Keratinocyte (primary cell): Measurements from ENCODE around the gene DCP2.

Experiments used
- EZH2 ChIP-seq: IDR thresholded peaks from one replicate; pipeline ENCODE4 v1.6.1; 2012; ENCODE audit warnings: inconsistent platforms, mild to moderate bottlenecking, low read length, moderate library complexity
- TF ChIP-seq, protein P1 (sequence below), 3 experiments: IDR thresholded peaks in 1 of 3; conservative IDR thresholded peaks in 1 of 3; optimal IDR thresholded peaks in 1 of 3; 2 replicates in 2 of 3; 3 replicates in 1 of 3; pipeline versions ENCODE3 to v1.5.1; 2011; ENCODE audit warnings: low read length in 3 of 3, mild to moderate bottlenecking in 3 of 3, moderate library complexity in 2 of 3, control low read depth in 1 of 3, inconsistent platforms in 1 of 3; ENCODE audit not compliant: insufficient read depth in 2 of 3; ENCODE audit errors: extremely low read depth in 1 of 3

DNA sequence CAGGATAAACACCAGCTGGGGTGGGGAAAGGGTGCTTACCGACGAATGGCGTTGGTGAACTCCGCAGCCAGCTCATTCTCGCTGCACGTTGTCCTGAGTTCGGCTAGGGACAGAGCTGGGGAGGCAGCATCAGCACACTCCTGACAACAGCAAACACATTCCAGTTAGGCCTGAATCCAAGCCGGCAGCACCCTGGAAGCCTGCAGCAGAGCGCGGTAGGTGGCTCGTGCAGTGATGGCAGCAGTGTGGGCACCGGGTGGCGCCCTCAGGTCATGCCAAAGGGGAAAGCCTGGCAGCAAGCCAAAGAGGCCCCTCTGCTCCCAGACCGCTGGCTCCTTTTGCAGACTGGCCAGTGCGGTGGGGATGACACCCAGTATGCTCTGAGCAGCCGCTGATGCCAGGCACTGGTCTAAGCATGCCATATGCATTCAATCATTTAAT is 66.9 kb downstream of the DCP2 start:
- TF ChIP-seq, protein P1, sequence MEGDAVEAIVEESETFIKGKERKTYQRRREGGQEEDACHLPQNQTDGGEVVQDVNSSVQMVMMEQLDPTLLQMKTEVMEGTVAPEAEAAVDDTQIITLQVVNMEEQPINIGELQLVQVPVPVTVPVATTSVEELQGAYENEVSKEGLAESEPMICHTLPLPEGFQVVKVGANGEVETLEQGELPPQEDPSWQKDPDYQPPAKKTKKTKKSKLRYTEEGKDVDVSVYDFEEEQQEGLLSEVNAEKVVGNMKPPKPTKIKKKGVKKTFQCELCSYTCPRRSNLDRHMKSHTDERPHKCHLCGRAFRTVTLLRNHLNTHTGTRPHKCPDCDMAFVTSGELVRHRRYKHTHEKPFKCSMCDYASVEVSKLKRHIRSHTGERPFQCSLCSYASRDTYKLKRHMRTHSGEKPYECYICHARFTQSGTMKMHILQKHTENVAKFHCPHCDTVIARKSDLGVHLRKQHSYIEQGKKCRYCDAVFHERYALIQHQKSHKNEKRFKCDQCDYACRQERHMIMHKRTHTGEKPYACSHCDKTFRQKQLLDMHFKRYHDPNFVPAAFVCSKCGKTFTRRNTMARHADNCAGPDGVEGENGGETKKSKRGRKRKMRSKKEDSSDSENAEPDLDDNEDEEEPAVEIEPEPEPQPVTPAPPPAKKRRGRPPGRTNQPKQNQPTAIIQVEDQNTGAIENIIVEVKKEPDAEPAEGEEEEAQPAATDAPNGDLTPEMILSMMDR (optimal IDR thresholded peaks at IDR 0.05 in 1 of 3, IDR thresholded peaks at IDR 0.05 in 1 of 3, conservative IDR thresholded peaks at IDR 0.05 in 1 of 3; ENCODE audit: extremely low read depth in 1 of 3, insufficient read depth in 2 of 3, low read length in 3 of 3): peak in 1 of 3 experiments; percentile 52
- no peak for TF ChIP-seq EZH2
